Activated naive CD4-positive, alpha-beta T cell treated with anti-CD3 and anti-CD28 coated beads for 36 hours (primary cell): ENCODE measurements around the gene FAT2. TPM values are rescaled to one million over a fixed set of nuclear protein-coding genes. Genes with fewer than 3 reads are reported as not detected.
A peak's percentile ranks its signal among the peaks of the same experiment; 100 is the strongest.

Experiments
- CTCF ChIA-PET: fragments of 350-600 bp; sonication (Branson Sonifier 250); formaldehyde crosslinking; loops from one replicate; lab custom pipeline; 2021; ENCODE audit warnings: antibody characterized with exemption; lab: Charles Lee
- DNase-seq: peaks from one replicate; pipeline ENCODE4 v3.0.0-alpha.2; 2020
- H3K27ac Mint-ChIP-seq: one replicate; pipeline ENCODE4 v1.8.0; 2021; ENCODE audit warnings: mild to moderate bottlenecking, mixed read lengths
- H3K27me3 Mint-ChIP-seq: one replicate; pipeline ENCODE4 v1.8.0; 2021; ENCODE audit warnings: low read depth, mixed read lengths
- H3K36me3 Mint-ChIP-seq: one replicate; pipeline ENCODE4 v1.8.0; 2021; ENCODE audit warnings: low read depth, mixed read lengths
- H3K4me1 Mint-ChIP-seq: one replicate; pipeline ENCODE4 v1.8.0; 2021; ENCODE audit warnings: low read depth, mixed read lengths
- H3K4me3 Mint-ChIP-seq: one replicate; pipeline ENCODE4 v1.8.0; 2021; ENCODE audit warnings: mild to moderate bottlenecking, moderate library complexity, mixed read lengths
- H3K9me3 Mint-ChIP-seq: one replicate; pipeline ENCODE4 v1.8.0; 2021; ENCODE audit warnings: mixed read lengths
- intact Hi-C: fragments of 100-400 bp; cut with micrococcal nuclease; formaldehyde crosslinking; loops from one replicate; pipeline ENCODE4 v1.15.1; 2023
- total RNA-seq, 2 experiments: library from RNA; stranded (reverse); gene quantifications; one replicate each; pipeline ENCODE4 v1.2.3, GENCODE V29; 2021

The FAT2 gene
- total RNA-seq, 2 experiments from 2014 or later = not detected

DNA sequence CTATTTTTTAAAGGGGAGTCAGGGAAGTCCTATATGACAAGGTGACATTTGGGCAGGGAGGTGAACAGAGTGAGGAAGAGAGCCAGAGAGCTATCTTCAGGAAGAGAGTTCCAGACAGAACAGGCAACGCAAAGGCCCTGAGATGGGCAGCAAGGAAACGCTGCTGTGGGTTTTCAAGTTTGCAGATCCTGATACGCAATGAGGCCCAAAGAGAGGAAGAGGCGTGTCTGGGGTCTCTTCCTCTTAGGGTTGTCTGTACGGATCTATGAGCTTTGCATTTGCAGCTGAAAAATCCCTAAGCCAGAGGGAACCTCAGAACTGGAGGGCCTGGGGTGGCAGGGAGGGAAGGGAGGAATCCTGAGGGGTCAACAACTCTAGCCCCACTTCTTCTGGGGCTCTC, 13.6 kb downstream of the FAT2 start:
- Mint-ChIP-seq H3K27me3 (no peaks in the 10 kb centered on the region), H3K4me3 (no peak overlapping the region), H3K4me1 (peaks cover 10% of the 10 kb centered on the region), H3K9me3 (no peaks in the 10 kb centered on the region), H3K27ac (no peak overlapping the region), H3K36me3 (no peaks in the 10 kb centered on the region)
- intact Hi-C loops = no loop called here
- CTCF ChIA-PET = interaction anchor here (0.6 to 0.7 kb wide), 2 partner anchors 101 to 409 kb away, joined by 3 to 4 read pairs; no protein-coding TSS in a partner anchor
- no peak for DNase-seq

DNA sequence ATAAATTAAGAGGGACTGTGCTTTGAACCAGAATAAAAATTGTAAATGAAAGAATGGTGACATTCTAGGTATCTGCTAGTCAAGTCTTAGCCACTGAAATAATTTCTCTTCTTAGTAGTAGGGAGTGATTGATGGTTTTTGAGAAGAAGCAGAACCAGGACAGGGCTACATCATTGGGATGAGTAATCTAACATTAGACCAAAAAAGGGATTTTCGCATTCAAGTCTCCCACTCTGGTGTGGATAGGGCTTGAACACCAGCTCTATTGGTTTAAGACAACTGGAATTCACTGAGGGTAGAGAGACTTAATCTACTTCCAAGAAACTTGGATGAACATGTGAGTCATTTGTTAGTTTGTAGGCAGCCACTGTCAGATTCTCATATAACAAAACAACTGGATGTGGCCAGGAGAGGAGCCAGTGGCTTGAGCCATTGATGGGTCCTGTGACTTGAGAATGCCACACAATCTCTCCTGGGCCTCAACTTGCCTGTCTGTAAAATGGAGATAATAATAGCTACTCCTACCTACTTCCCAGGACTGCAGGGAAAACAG, 16.6 kb downstream of the FAT2 start:
- Mint-ChIP-seq H3K36me3 (no peaks in the 10 kb centered on the region), H3K27ac (no peak overlapping the region), H3K4me3 (no peak overlapping the region), H3K27me3 (no peaks in the 10 kb centered on the region), H3K9me3 (no peaks in the 10 kb centered on the region), H3K4me1 (peaks cover 11% of the 10 kb centered on the region)
- no peak for DNase-seq
- intact Hi-C loops = no loop called here
- CTCF ChIA-PET = no interaction called here

GRCh38 chr5:151572657-151573368, 18.3 kb downstream of the FAT2 start:
- H3K27me3 Mint-ChIP-seq = no peaks in the 10 kb centered on the region
- no peak overlapping the region for H3K4me3 Mint-ChIP-seq
- no peaks in the 10 kb centered on the region for H3K36me3 Mint-ChIP-seq
- peaks cover 17% of the 10 kb centered on the region for H3K4me1 Mint-ChIP-seq
- CTCF ChIA-PET = interaction anchor here (0.7 to 1.0 kb wide), 2 partner anchors 79 to 184 kb away, joined by 3 to 4 read pairs; no protein-coding TSS in a partner anchor
- H3K9me3 Mint-ChIP-seq = no peaks in the 10 kb centered on the region
- intact Hi-C loops = no loop called here
- no peak for DNase-seq
- H3K27ac Mint-ChIP-seq = no peak overlapping the region

DNA sequence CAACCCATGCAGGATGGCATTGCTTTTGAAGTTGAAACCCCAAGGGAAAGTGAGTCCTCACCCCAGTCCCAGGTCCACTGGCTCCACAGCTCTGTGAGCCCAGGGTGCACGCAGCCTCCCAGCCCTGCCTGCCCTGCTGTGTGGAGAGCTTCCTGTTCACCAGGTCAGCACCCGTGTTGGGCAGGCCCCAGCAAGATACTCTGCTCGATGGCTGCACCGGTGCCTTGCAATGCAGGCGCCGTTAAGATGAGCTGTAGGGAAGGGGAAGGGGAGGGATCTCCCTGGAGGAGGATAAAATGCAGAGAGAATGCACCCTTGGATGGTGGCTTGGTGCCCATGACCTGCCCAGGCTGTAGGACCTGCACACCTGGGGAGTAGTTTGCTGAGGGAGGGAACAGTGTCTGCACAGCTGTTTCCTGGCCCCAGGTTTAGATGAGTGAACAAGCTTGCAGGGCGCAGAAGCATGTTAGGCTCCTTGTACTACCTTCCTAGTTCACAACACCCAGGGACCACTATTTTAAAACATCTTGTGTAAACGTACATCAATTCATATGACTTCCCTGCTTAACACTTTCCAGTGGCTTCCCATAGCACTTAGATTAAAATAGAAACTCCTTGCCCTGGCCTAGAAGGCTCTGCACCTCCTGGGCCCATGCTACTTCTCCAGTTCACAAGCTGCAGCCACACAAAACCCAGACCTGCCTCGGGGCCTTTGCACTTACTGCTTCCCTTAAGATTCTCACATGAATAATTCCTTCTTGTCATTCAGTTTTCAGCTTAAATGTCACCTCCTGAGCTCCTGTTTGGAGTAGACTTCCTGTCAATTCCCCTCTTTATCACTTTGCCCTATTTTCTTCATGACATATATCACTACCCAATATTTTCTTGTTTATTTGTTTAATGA, 19.6 kb downstream of the FAT2 start:
- no peaks in the 10 kb centered on the region for H3K27me3 Mint-ChIP-seq
- DNase-seq = no peak
- no peak overlapping the region for H3K27ac Mint-ChIP-seq
- intact Hi-C loops = no loop called here
- H3K36me3 Mint-ChIP-seq = no peaks in the 10 kb centered on the region
- H3K9me3 Mint-ChIP-seq = no peaks in the 10 kb centered on the region
- H3K4me1 Mint-ChIP-seq = peaks cover 9% of the 10 kb centered on the region
- no peak overlapping the region for H3K4me3 Mint-ChIP-seq
- CTCF ChIA-PET = interaction anchor here (1.0 kb wide), 2 partner anchors 80 to 168 kb away, joined by 3 to 4 read pairs; no protein-coding TSS in a partner anchor

- H3K4me3 Mint-ChIP-seq = no peak overlapping the region
- H3K9me3 Mint-ChIP-seq = no peaks in the 10 kb centered on the region
- no peaks in the 10 kb centered on the region for H3K27me3 Mint-ChIP-seq
- intact Hi-C loops = no loop called here
- DNase-seq = no peak
- H3K27ac Mint-ChIP-seq = no peak overlapping the region
- H3K36me3 Mint-ChIP-seq = no peaks in the 10 kb centered on the region
- CTCF ChIA-PET = no interaction called here
- peaks cover 9% of the 10 kb centered on the region for H3K4me1 Mint-ChIP-seq
Measured at GRCh38 chr5:151570512-151571269, 20.4 kb downstream of the FAT2 start.

DNA sequence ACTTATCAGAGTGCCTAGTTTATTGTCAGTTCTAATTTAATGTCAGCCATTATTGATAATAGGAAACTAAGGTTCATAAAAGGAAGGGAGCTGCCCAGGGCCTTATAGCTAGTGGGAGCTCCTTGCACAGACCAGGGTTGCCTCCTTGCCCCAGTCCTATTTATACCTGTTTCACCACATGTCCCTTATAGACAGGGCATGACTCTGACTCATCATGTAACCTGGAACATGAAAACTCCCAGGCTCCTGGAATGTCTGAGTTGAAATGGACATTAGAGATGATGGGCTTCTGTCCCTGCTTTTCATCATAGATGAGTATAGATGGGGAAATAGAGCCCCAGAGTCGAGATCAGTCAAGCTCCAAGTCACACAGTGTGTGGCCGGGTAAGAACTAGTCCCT, 21.1 kb downstream of the FAT2 start:
- H3K36me3 Mint-ChIP-seq = no peaks in the 10 kb centered on the region
- no peaks in the 10 kb centered on the region for H3K27me3 Mint-ChIP-seq
- no peaks in the 10 kb centered on the region for H3K9me3 Mint-ChIP-seq
- CTCF ChIA-PET = interaction anchor here (1.0 kb wide), 1 partner anchor 88 kb away, joined by 3 read pairs; no protein-coding TSS in a partner anchor
- no peak overlapping the region for H3K4me3 Mint-ChIP-seq
- H3K4me1 Mint-ChIP-seq = peaks cover 9% of the 10 kb centered on the region
- no peak overlapping the region for H3K27ac Mint-ChIP-seq
- DNase-seq = no peak
- intact Hi-C loops = no loop called here

- no peaks in the 10 kb centered on the region for H3K27me3 Mint-ChIP-seq
- no peak overlapping the region for H3K4me3 Mint-ChIP-seq
- peaks cover 9% of the 10 kb centered on the region for H3K4me1 Mint-ChIP-seq
- intact Hi-C loops = loop anchor here (1.0 kb wide), 1 partner anchor 44 kb away; no protein-coding TSS in a partner anchor
- peak; percentile 69 for DNase-seq
- no peaks in the 10 kb centered on the region for H3K36me3 Mint-ChIP-seq
- H3K9me3 Mint-ChIP-seq = no peaks in the 10 kb centered on the region
- no peak overlapping the region for H3K27ac Mint-ChIP-seq
- CTCF ChIA-PET = interaction anchor here (0.6 to 1.0 kb wide), 2 partner anchors 88 to 128 kb away, joined by 3 read pairs; no protein-coding TSS in a partner anchor
Measured at GRCh38 chr5:151569132-151570046, 21.7 kb downstream of the FAT2 start.

- H3K4me3 Mint-ChIP-seq = no peak overlapping the region
- H3K27ac Mint-ChIP-seq = no peak overlapping the region
- DNase-seq = no peak
- CTCF ChIA-PET = no interaction called here
- H3K4me1 Mint-ChIP-seq = peaks cover 9% of the 10 kb centered on the region
- no peaks in the 10 kb centered on the region for H3K36me3 Mint-ChIP-seq
- H3K27me3 Mint-ChIP-seq = no peaks in the 10 kb centered on the region
- no peaks in the 10 kb centered on the region for H3K9me3 Mint-ChIP-seq
- intact Hi-C loops = no loop called here
Measured at GRCh38 chr5:151568036-151568435, 23.1 kb downstream of the FAT2 start.

GRCh38 chr5:151565971-151566370, 25.2 kb downstream of the FAT2 start:
- H3K4me1 Mint-ChIP-seq = peaks cover 9% of the 10 kb centered on the region
- H3K4me3 Mint-ChIP-seq = no peak overlapping the region
- intact Hi-C loops = no loop called here
- H3K36me3 Mint-ChIP-seq = no peaks in the 10 kb centered on the region
- H3K9me3 Mint-ChIP-seq = no peaks in the 10 kb centered on the region
- CTCF ChIA-PET = no interaction called here
- no peak overlapping the region for H3K27ac Mint-ChIP-seq
- DNase-seq = no peak
- no peaks in the 10 kb centered on the region for H3K27me3 Mint-ChIP-seq

DNA sequence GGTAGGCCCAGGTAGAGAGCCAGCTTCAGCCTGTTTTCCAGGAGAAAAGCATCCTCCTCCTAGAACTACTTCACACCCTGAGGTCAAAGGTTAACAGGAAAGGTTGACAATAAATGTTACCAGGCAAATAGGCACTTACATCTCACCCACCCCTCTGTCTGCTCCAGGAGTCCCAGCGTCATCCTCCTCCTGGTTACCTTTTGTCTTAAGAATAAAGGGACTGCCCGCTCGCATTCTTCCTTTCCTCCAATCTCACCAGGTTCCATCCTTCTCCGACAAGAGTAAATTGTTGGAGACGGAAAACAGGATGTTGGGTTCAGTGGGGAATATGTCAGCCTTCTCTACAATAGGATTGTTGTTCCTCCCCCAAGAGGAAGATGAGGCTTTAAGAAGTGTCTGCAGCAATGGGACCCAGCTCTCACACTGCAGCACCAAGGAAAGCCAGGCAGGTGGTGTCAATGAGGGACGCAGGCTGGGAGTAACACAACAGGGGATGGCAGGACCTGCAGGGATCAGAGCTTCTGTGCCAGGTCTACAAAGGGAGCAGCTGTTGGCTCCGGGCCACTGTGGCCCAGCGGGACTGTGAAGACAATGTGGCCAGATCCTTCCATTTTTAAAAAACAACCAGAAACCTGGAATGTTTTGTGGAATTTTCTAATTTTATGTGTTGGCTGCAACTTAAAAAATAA, 29.0 kb downstream of the FAT2 start:
- no peaks in the 10 kb centered on the region for H3K9me3 Mint-ChIP-seq
- H3K27me3 Mint-ChIP-seq = no peaks in the 10 kb centered on the region
- CTCF ChIA-PET = interaction anchor here (0.9 kb wide), 1 partner anchor 15 kb away, joined by 3 read pairs; no protein-coding TSS in a partner anchor
- no peaks in the 10 kb centered on the region for H3K36me3 Mint-ChIP-seq
- H3K4me3 Mint-ChIP-seq = no peak overlapping the region
- no peaks in the 10 kb centered on the region for H3K4me1 Mint-ChIP-seq
- no peak for DNase-seq
- intact Hi-C loops = no loop called here
- H3K27ac Mint-ChIP-seq = no peak overlapping the region
